Cardiac fibroblast (primary cell): Measurements from ENCODE around the gene RBM20.

Experiments used
- DNase-seq, 2 donors: peaks; one replicate each; pipeline versions ENCODE4 v3.0.0 to v3.0.0-alpha.2; 2010; ENCODE audit warnings: low read depth in 2 of 2
- H3K4me3 ChIP-seq, 2 donors: replicated peaks in 1 of 2; 1 replicate in 1 of 2; 2 replicates in 1 of 2; pipeline ENCODE4 v1.5.1; 2011; ENCODE audit warnings: low read depth in 2 of 2, low read length in 2 of 2, mild to moderate bottlenecking in 2 of 2, moderate library complexity in 1 of 2
- CTCF ChIP-seq: IDR thresholded peaks from one replicate; pipeline ENCODE4 v1.5.1; 2011; ENCODE audit warnings: low read depth, mild to moderate bottlenecking, low read length, inconsistent platforms

The RBM20 gene

GRCh38 chr10:110649347-110650264 lies 5.5 kb downstream of the RBM20 start:
- TF ChIP-seq CTCF = no peak
- no peak for DNase-seq

GRCh38 chr10:110650265-110650668 lies 6.1 kb downstream of the RBM20 start:
- TF ChIP-seq CTCF = no peak
- no peak overlapping the region for H3K4me3 ChIP-seq
- no peak for DNase-seq

More at GRCh38 chr10:110649347-110650264, 5.5 kb downstream of the RBM20 start:
- H3K4me3 ChIP-seq = no peak overlapping the region

GRCh38 chr10:110651044-110651958 lies 7.2 kb downstream of the RBM20 start:
- peak; percentile 44 to 47 for DNase-seq
- no peak overlapping the region for H3K4me3 ChIP-seq
- no peak for TF ChIP-seq CTCF

- DNase-seq = no peak
- no peak overlapping the region for H3K4me3 ChIP-seq
- no peak for TF ChIP-seq CTCF
These were observed 8.5 kb downstream of the RBM20 start for GRCh38 chr10:110652475-110653118.

- TF ChIP-seq CTCF = no peak
- no peak overlapping the region for H3K4me3 ChIP-seq
- no peak for DNase-seq
These were observed 11.2 kb downstream of the RBM20 start for GRCh38 chr10:110655320-110655719.

- no peak for DNase-seq
- no peak overlapping the region for H3K4me3 ChIP-seq
- no peak for TF ChIP-seq CTCF
These were observed 12.5 kb downstream of the RBM20 start for GRCh38 chr10:110656612-110657011.
